ENCODE results near the gene PTH2R. TPM values are rescaled to one million over a fixed set of nuclear protein-coding genes. Genes with fewer than 3 reads are reported as not detected.

PTH2R gene
- total and polyA plus RNA-seq, 2 experiments from 2014 or later = not detected

GRCh38 chr2:208542465-208543041 is 136.0 kb downstream of the PTH2R start:
- Histone ChIP-seq H4K20me1 (ENCODE audit: insufficient read depth) (no peaks in the 10 kb centered on the region), H3K79me2 (ENCODE audit: insufficient read depth) (no peaks in the 10 kb centered on the region), H3K36me3 (ENCODE audit: low read depth) (no peaks in the 10 kb centered on the region), H3F3A (ENCODE audit: insufficient read depth) (no peaks in the 10 kb centered on the region), H3K9ac (no peak overlapping the region), H3K27ac (no peak overlapping the region), H3K4me3 (no peak overlapping the region), H3K4me2 (ENCODE audit: unreplicated experiment) (no peak overlapping the region), H2AFZ (no peak overlapping the region), H3K4me1 (ENCODE audit: insufficient read depth) (no peaks in the 10 kb centered on the region), H3K27me3 (replicated peaks; ENCODE audit: insufficient read depth) (no peaks in the 10 kb centered on the region), H3K9me2 (ENCODE audit: insufficient read depth) (no peaks in the 10 kb centered on the region), H3K9me3 (ENCODE audit: low read depth) (no peaks in the 10 kb centered on the region)
- 0 to 25% methylated on average over 1 of the region's 1 CpG for WGBS, 2 experiments (ENCODE audit: low coverage in 1 of 2, low lambda C conversion rate in 2 of 2, missing lambda C conversion rate in 2 of 2)
- no peak for TF ChIP-seq EZH2 (IDR thresholded peaks at IDR 0.05; ENCODE audit: insufficient read depth, poor library complexity, severe bottlenecking)
- no peak for TF ChIP-seq EZH2phosphoT487 (IDR thresholded peaks at IDR 0.05; ENCODE audit: insufficient read depth, low read depth)
- DNase-seq = no peak
- in situ Hi-C loops (cut with MboI) = no loop called here

Other genes with a start within 250 kb of the PTH2R start
- not detected in 2 replicates for gene CRYGA, start 243.2 kb upstream of the PTH2R start, total RNA-seq (2014; rRNA removed; shearing (Covaris generic))
- not detected in 2 replicates for gene CRYGA, start 243.2 kb upstream of the PTH2R start, polyA plus RNA-seq (2016; fragmentation: Nextera tagmentation; extraction: Ambion mirVana)
- gene C2orf80, start 216.8 kb upstream of the PTH2R start, total RNA-seq (2014; rRNA removed; shearing (Covaris generic)) = not detected in 2 replicates
- not detected in 2 replicates for gene C2orf80, start 216.8 kb upstream of the PTH2R start, polyA plus RNA-seq (2016; fragmentation: Nextera tagmentation; extraction: Ambion mirVana)
- 53.6 and 63.7 TPM in 2 replicates for gene IDH1, start 151.7 kb upstream of the PTH2R start, total RNA-seq (2014; rRNA removed; shearing (Covaris generic))
- 53.1 and 53.5 TPM in 2 replicates for gene IDH1, start 151.7 kb upstream of the PTH2R start, polyA plus RNA-seq (2016; fragmentation: Nextera tagmentation; extraction: Ambion mirVana)
- 19.7 and 25.4 TPM in 2 replicates for gene PIKFYVE, start 140.5 kb upstream of the PTH2R start, total RNA-seq (2014; rRNA removed; shearing (Covaris generic))
- gene PIKFYVE, start 140.5 kb upstream of the PTH2R start, polyA plus RNA-seq (2016; fragmentation: Nextera tagmentation; extraction: Ambion mirVana) = 4.2 and 4.8 TPM in 2 replicates